H9 (cell line): ENCODE measurements around the gene CENPB. TPM values are rescaled to one million over a fixed set of nuclear protein-coding genes. Genes with fewer than 3 reads are reported as not detected.

Experiments used
- DNase-seq: peaks from one replicate; pipeline ENCODE4 v3.0.0-alpha.2; 2017
- H2AFZ ChIP-seq: one replicate; pipeline ENCODE4 v1.6.1; 2013; ENCODE audit warnings: mild to moderate bottlenecking, low read length, control low read depth, moderate library complexity
- H2AK5ac ChIP-seq: 2 replicates; pipeline ENCODE4 v1.6.1; 2013; ENCODE audit warnings: low read length, control low read depth, mixed read lengths; ENCODE audit not compliant: insufficient read length
- H2BK120ac ChIP-seq: one replicate; pipeline ENCODE4 v1.6.1; 2013; ENCODE audit warnings: low read depth, mild to moderate bottlenecking, low read length, control low read depth, inconsistent platforms; ENCODE audit not compliant: poor library complexity, severe bottlenecking
- H2BK12ac ChIP-seq: 2 replicates; pipeline ENCODE4 v1.6.1; 2013; ENCODE audit warnings: low read length, control low read depth, mixed read lengths, low read depth; ENCODE audit not compliant: insufficient read length
- H2BK15ac ChIP-seq: 2 replicates; pipeline ENCODE4 v1.6.1; 2013; ENCODE audit warnings: low read depth, low read length, control low read depth
- H2BK20ac ChIP-seq: one replicate; pipeline ENCODE4 v1.6.1; 2013; ENCODE audit warnings: low read depth, mild to moderate bottlenecking, low read length, control low read depth, inconsistent platforms; ENCODE audit not compliant: poor library complexity, severe bottlenecking
- H2BK5ac ChIP-seq: 2 replicates; pipeline ENCODE4 v1.6.1; 2013; ENCODE audit warnings: low read length, control low read depth, mixed read lengths; ENCODE audit not compliant: insufficient read length
- H3K14ac ChIP-seq: 2 replicates; pipeline ENCODE4 v1.6.1; 2013; ENCODE audit warnings: low read length, control low read depth; ENCODE audit not compliant: insufficient read depth
- H3K18ac ChIP-seq: 2 replicates; pipeline ENCODE4 v1.6.1; 2013; ENCODE audit warnings: low read depth, mild to moderate bottlenecking, mixed read lengths, low read length, control low read depth; ENCODE audit not compliant: insufficient read length
- H3K23ac ChIP-seq: 2 replicates; pipeline ENCODE4 v1.6.1; 2013; ENCODE audit warnings: low read length, control low read depth, mixed read lengths, low read depth; ENCODE audit not compliant: insufficient read length
- H3K23me2 ChIP-seq: 2 replicates; pipeline ENCODE4 v1.6.1; 2013; ENCODE audit warnings: low read depth, mild to moderate bottlenecking, mixed read lengths, low read length, control low read depth; ENCODE audit not compliant: insufficient read length, poor library complexity, severe bottlenecking
- H3K27ac ChIP-seq: 2 replicates; pipeline ENCODE4 v1.5.1; 2013; ENCODE audit warnings: low read length, control low read depth, mixed read lengths, low read depth; ENCODE audit not compliant: insufficient read length
- H3K27me3 ChIP-seq: 2 replicates; pipeline ENCODE4 v1.6.1; 2013; ENCODE audit warnings: low read length, control low read depth, inconsistent platforms; ENCODE audit not compliant: insufficient read depth
- H3K4ac ChIP-seq: 2 replicates; pipeline ENCODE4 v1.6.1; 2013; ENCODE audit warnings: low read depth, mild to moderate bottlenecking, control low read depth, inconsistent platforms, low read length, moderate library complexity
- H3K4me1 ChIP-seq: 2 replicates; pipeline ENCODE4 v1.6.1; 2013; ENCODE audit warnings: low read length, control low read depth, inconsistent platforms; ENCODE audit not compliant: insufficient read depth
- H3K4me2 ChIP-seq: 2 replicates; pipeline ENCODE4 v1.6.1; 2013; ENCODE audit warnings: low read length, control low read depth, mixed read lengths; ENCODE audit not compliant: insufficient read length, insufficient read depth
- H3K56ac ChIP-seq: 2 replicates; pipeline ENCODE4 v1.6.1; 2013; ENCODE audit warnings: low read depth, mild to moderate bottlenecking, mixed read lengths, low read length, control low read depth; ENCODE audit not compliant: insufficient read length
- H3K79me1 ChIP-seq: 2 replicates; pipeline ENCODE4 v1.6.1; 2013; ENCODE audit warnings: low read depth, mild to moderate bottlenecking, moderate library complexity, low read length, control low read depth, inconsistent platforms; ENCODE audit not compliant: insufficient read depth, poor library complexity, severe bottlenecking
- H3K79me2 ChIP-seq: 2 replicates; pipeline ENCODE4 v1.6.1; 2013; ENCODE audit warnings: low read length, control low read depth, inconsistent platforms; ENCODE audit not compliant: insufficient read depth
- H3K9ac ChIP-seq: 2 replicates; pipeline ENCODE4 v1.6.1; 2013; ENCODE audit warnings: low read length, control low read depth, mixed read lengths; ENCODE audit not compliant: insufficient read length; ENCODE audit errors: extremely low read depth
- H3K9me3 ChIP-seq: one replicate; pipeline ENCODE4 v1.6.1; 2013; ENCODE audit warnings: low read depth, low read length, inconsistent platforms; ENCODE audit not compliant: control insufficient read depth
- H3T11ph ChIP-seq: one replicate; pipeline ENCODE4 v1.6.1; 2013; ENCODE audit warnings: mild to moderate bottlenecking, low read length, control low read depth, inconsistent platforms
- H4K20me1 ChIP-seq: one replicate; pipeline ENCODE4 v1.6.1; 2013; ENCODE audit not compliant: control insufficient read depth, insufficient read length, insufficient read depth
- H4K5ac ChIP-seq: 2 replicates; pipeline ENCODE4 v1.6.1; 2013; ENCODE audit warnings: low read depth, mild to moderate bottlenecking, mixed read lengths, low read length, control low read depth; ENCODE audit not compliant: insufficient read length
- H4K8ac ChIP-seq: replicated peaks from 2 replicates; pipeline ENCODE4 v1.6.1; 2013; ENCODE audit warnings: low read length, control low read depth, mixed read lengths, low read depth; ENCODE audit not compliant: insufficient read length
- H4K91ac ChIP-seq: 2 replicates; pipeline ENCODE4 v1.6.1; 2013; ENCODE audit warnings: low read depth, mild to moderate bottlenecking, moderate library complexity, mixed read lengths, low read length, control low read depth; ENCODE audit not compliant: insufficient read length
- H3K27ac Mint-ChIP-seq, 3 experiments: 2 replicates in 2 of 3; 3 replicates in 1 of 3; pipeline ENCODE4 v1.8.0; 2020 to 2021; ENCODE audit warnings: mixed read lengths in 3 of 3, mild to moderate bottlenecking in 1 of 3, moderate library complexity in 1 of 3
- H3K27me3 Mint-ChIP-seq: 2 replicates; pipeline ENCODE4 v1.8.0; 2021; ENCODE audit warnings: low read depth, mild to moderate bottlenecking, moderate library complexity, mixed read lengths
- H3K36me3 Mint-ChIP-seq, 3 experiments: 2 replicates in 2 of 3; 3 replicates in 1 of 3; pipeline ENCODE4 v1.8.0; 2020 to 2021; ENCODE audit warnings: low read depth in 3 of 3, mixed read lengths in 3 of 3; ENCODE audit not compliant: insufficient read depth in 1 of 3
- H3K4me1 Mint-ChIP-seq, 2 experiments: 2 replicates each; pipeline ENCODE4 v1.8.0; 2020; ENCODE audit warnings: mixed read lengths in 2 of 2
- H3K4me3 Mint-ChIP-seq, 2 experiments: 2 replicates in 1 of 2; 3 replicates in 1 of 2; pipeline ENCODE4 v1.8.0; 2020 to 2021; ENCODE audit warnings: mild to moderate bottlenecking in 2 of 2, mixed read lengths in 2 of 2, moderate library complexity in 1 of 2
- H3K9me3 Mint-ChIP-seq, 2 experiments: 2 replicates in 1 of 2; 3 replicates in 1 of 2; pipeline ENCODE4 v1.8.0; 2020; ENCODE audit warnings: mild to moderate bottlenecking in 2 of 2, mixed read lengths in 2 of 2, moderate library complexity in 1 of 2
- CTCF ChIP-seq: fragments of 200-600 bp; sonication (generic); conservative IDR thresholded peaks from 3 replicates; pipeline ENCODE4 v1.8.0; 2021; ENCODE audit warnings: antibody characterized with exemption, mild to moderate bottlenecking
- WGBS: extraction: QIAGEN DNeasy Blood & Tissue Kit; methylation state at CpG from one replicate; pipeline ENCODE4 v1.1.7; 2013; ENCODE audit warnings: missing lambda C conversion rate, low lambda C conversion rate, mixed read lengths; ENCODE audit not compliant: insufficient read length; ENCODE audit errors: extremely low coverage; 5-methylcytosine and 5-hydroxymethylcytosine counted together
- total RNA-seq: library from RNA; stranded (reverse); gene quantifications from 2 replicates; pipeline ENCODE4 v1.2.1, GENCODE V29; 2021

CENPB gene
- total RNA-seq, 1 experiment from 2014 or later, result 63.1 TPM

GRCh38 chr20:3820048-3820900 is 33.7 kb upstream of the CENPB start, which contains the start of gene AP5S1:
TSS of gene AP5S1 (plus strand) at chr20:3820547. CDS start at chr20:3822118, 1,571 bp downstream.
- no CpG with 5 or more reads among the region's 96 CpGs for WGBS
- Histone ChIP-seq H3T11ph (no peak within 1 kb of the TSS), H3K18ac (peak within 1 kb of the TSS; percentile 92), H3K23ac (no peak within 1 kb of the TSS), H3K9ac (peak within 1 kb of the TSS; percentile 66), H2BK15ac (no peak within 1 kb of the TSS), H3K27ac (no peak within 1 kb of the TSS), H3K9me3 (no peaks in the 10 kb centered on the region), H3K4me1 (no peaks in the 10 kb centered on the region; the same call in 1 of the 2 replicates), H2AK5ac (no peak within 1 kb of the TSS), H4K8ac (no peak within 1 kb of the TSS), H3K27me3 (no peaks in the 10 kb centered on the region), H3K79me1 (no peaks in the 10 kb centered on the region), H3K4me2 (peak within 1 kb of the TSS; percentile 8), H2AFZ (peak within 1 kb of the TSS; percentile 10), H3K4ac (no peak within 1 kb of the TSS), H4K91ac (no peak within 1 kb of the TSS), H2BK5ac (no peak within 1 kb of the TSS), H4K5ac (no peak within 1 kb of the TSS), H2BK20ac (no peak within 1 kb of the TSS), H3K56ac (no peak within 1 kb of the TSS), H3K14ac (peak within 1 kb of the TSS; percentile 96), H3K79me2 (no peaks in the 10 kb centered on the region), H2BK120ac (no peak within 1 kb of the TSS), H4K20me1 (no peaks in the 10 kb centered on the region), H3K23me2 (no peaks in the 10 kb centered on the region), H2BK12ac (no peak within 1 kb of the TSS)
- peak within 1 kb of the TSS; percentile 82 to 85 for H3K4me3 Mint-ChIP-seq
- peaks cover 0 to 2% (median 0%) of the 10 kb centered on the region in 3 experiments; a peak in 1 of 7 replicates for H3K36me3 Mint-ChIP-seq
- H3K27ac Mint-ChIP-seq, result peak within 1 kb of the TSS; percentile 94 to 98 (median 97)
- peaks cover 23 to 32% of the 10 kb centered on the region in 2 experiments for H3K4me1 Mint-ChIP-seq
- DNase-seq, result peak; percentile 98
- H3K27me3 Mint-ChIP-seq, result no peaks in the 10 kb centered on the region
- no peaks in the 10 kb centered on the region; a peak in 1 of 5 replicates for H3K9me3 Mint-ChIP-seq
- TF ChIP-seq CTCF, result peak; percentile 100
